Peyer's patch (tissue), 4 donors: Measurements from ENCODE around the gene SAMD7. TPM values are rescaled to one million over a fixed set of nuclear protein-coding genes. Genes with fewer than 3 reads are reported as not detected.

Source experiments
- DNase-seq, 3 donors: peaks; one replicate each; pipeline ENCODE4 v3.0.0-alpha.2; 2017 to 2019
- H3K27ac ChIP-seq, 4 donors: fragments of 200-600 bp; sonication (generic); one replicate each; pipeline ENCODE4 v1.5.1; 2016 to 2019
- H3K27me3 ChIP-seq, 2 donors: fragments of 200-600 bp; sonication (generic); one replicate each; pipeline ENCODE4 v1.5.1; 2019
- H3K36me3 ChIP-seq, 3 donors: fragments of 200-600 bp; sonication (generic); one replicate each; pipeline ENCODE4 v1.5.1; 2016 to 2019
- H3K4me1 ChIP-seq, 4 donors: fragments of 200-600 bp; sonication (generic); one replicate each; pipeline ENCODE4 v1.5.1; 2016 to 2019
- H3K4me3 ChIP-seq, 4 donors: fragments of 200-600 bp; sonication (generic); 1 replicate in 3 of 4; 2 replicates in 1 of 4; pipeline ENCODE4 v1.5.1; 2016 to 2019; ENCODE audit warnings: mild to moderate bottlenecking in 1 of 4
- H3K9me3 ChIP-seq, 4 donors: fragments of 200-600 bp; sonication (generic); one replicate each; pipeline ENCODE4 v1.5.1; 2016 to 2019; ENCODE audit warnings: mild to moderate bottlenecking in 1 of 4
- CTCF ChIP-seq, 6 experiments: fragments of 450-650 bp in 4 of 6; fragments of 200-600 bp in 2 of 6; sonication (generic) in 1 of 6; IDR thresholded peaks; one replicate each; pipeline ENCODE4 v1.5.1; 2017 to 2019; ENCODE audit warnings: antibody characterized with exemption in 6 of 6, mild to moderate bottlenecking in 3 of 6, moderate library complexity in 1 of 6
- POLR2A ChIP-seq, 2 donors: fragments of 450-650 bp; IDR thresholded peaks; one replicate each; pipeline ENCODE4 v1.5.1; 2017; ENCODE audit warnings: antibody characterized with exemption in 2 of 2, mild to moderate bottlenecking in 2 of 2, moderate library complexity in 2 of 2
- total RNA-seq, 4 donors: library from RNA; depleted of rRNA; stranded (reverse); fragments of >200 nt; gene quantifications; one replicate each; pipeline ENCODE4 v1.1.0, GENCODE V29; 2016

SAMD7 gene
- total RNA-seq, 4 donors from 2014 or later = not detected

GRCh38 chr3:169879845-169880575, 31.4 kb upstream of the SAMD7 start:
- Histone ChIP-seq H3K27me3 (no peaks in the 10 kb centered on the region), H3K4me3 (no peak overlapping the region), H3K27ac (no peak overlapping the region), H3K9me3 (no peaks in the 10 kb centered on the region), H3K36me3 (no peaks in the 10 kb centered on the region), H3K4me1 (no peaks in the 10 kb centered on the region)
- no peak for TF ChIP-seq POLR2A (IDR thresholded peaks at IDR 0.05)
- no peak for TF ChIP-seq CTCF (IDR thresholded peaks at IDR 0.05)
- no peak for DNase-seq

GRCh38 chr3:169880576-169881250, 30.7 kb upstream of the SAMD7 start:
- H3K4me1 ChIP-seq = no peaks in the 10 kb centered on the region
- H3K27me3 ChIP-seq = no peaks in the 10 kb centered on the region
- no peaks in the 10 kb centered on the region for H3K36me3 ChIP-seq
- DNase-seq = no peak
- H3K4me3 ChIP-seq = no peak overlapping the region
- H3K9me3 ChIP-seq = no peaks in the 10 kb centered on the region
- TF ChIP-seq POLR2A (IDR thresholded peaks at IDR 0.05) = no peak
- TF ChIP-seq CTCF (IDR thresholded peaks at IDR 0.05) = no peak
- no peak overlapping the region for H3K27ac ChIP-seq

- Histone ChIP-seq H3K4me3 (no peak overlapping the region), H3K9me3 (no peaks in the 10 kb centered on the region), H3K27me3 (no peaks in the 10 kb centered on the region), H3K27ac (no peak overlapping the region), H3K4me1 (no peaks in the 10 kb centered on the region), H3K36me3 (no peaks in the 10 kb centered on the region)
- no peak for DNase-seq
- TF ChIP-seq CTCF (IDR thresholded peaks at IDR 0.05) = no peak
- TF ChIP-seq POLR2A (IDR thresholded peaks at IDR 0.05) = no peak
These were observed 24.7 kb upstream of the SAMD7 start for GRCh38 chr3:169886671-169887070.

- Histone ChIP-seq H3K27me3 (no peaks in the 10 kb centered on the region), H3K27ac (no peak overlapping the region), H3K4me3 (no peak overlapping the region), H3K9me3 (no peaks in the 10 kb centered on the region), H3K36me3 (no peaks in the 10 kb centered on the region), H3K4me1 (no peaks in the 10 kb centered on the region)
- TF ChIP-seq CTCF (IDR thresholded peaks at IDR 0.05) (no peak), POLR2A (IDR thresholded peaks at IDR 0.05) (no peak)
- no peak for DNase-seq
These were observed 19.5 kb upstream of the SAMD7 start for GRCh38 chr3:169891886-169892285.

- no peaks in the 10 kb centered on the region for H3K9me3 ChIP-seq
- TF ChIP-seq POLR2A (IDR thresholded peaks at IDR 0.05) (no peak), CTCF (IDR thresholded peaks at IDR 0.05) (no peak)
- no peak for DNase-seq
- no peaks in the 10 kb centered on the region for H3K27me3 ChIP-seq
- H3K36me3 ChIP-seq = no peaks in the 10 kb centered on the region
- no peaks in the 10 kb centered on the region for H3K4me1 ChIP-seq
- H3K27ac ChIP-seq = no peak overlapping the region
- H3K4me3 ChIP-seq = no peak overlapping the region
These were observed 17.3 kb upstream of the SAMD7 start for GRCh38 chr3:169894110-169894509.
